CD4-positive, alpha-beta T cell treated with Interferon gamma for 1 hour (primary cell): Measurements from ENCODE around the gene PAFAH1B1.
A peak's percentile ranks its signal among the peaks of the same experiment; 100 is the strongest.
"Not testable (repeated sequence)": the region's sequence is repeated elsewhere in the genome, so short reads cannot be mapped to it uniquely, and the experiment has no call there.

Experiments
- DNase-seq: peaks from one replicate; pipeline ENCODE4 v3.0.0-alpha.2; 2020

Gene PAFAH1B1

GRCh38 chr17:2636169-2636930 lies 42.9 kb downstream of the PAFAH1B1 start:
- DNase-seq: no peak

DNA sequence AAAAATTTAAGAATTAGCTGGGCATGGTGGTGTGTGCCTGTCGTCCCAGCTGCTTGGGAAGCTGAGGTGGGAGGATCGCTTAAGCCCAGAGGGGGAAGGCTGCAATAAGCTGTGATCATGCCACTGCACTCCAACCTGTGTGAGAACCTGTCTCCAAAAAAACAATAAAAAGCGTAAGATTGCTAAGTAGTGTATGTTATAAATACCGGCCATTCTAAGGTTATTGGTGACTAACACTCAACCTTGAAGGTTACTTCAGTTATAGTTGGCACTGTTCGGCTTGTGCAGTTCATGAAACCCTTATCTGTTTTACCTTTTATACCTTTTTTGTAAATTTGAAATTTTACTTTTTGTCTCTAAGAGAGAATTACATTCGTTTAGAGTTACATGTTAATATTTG lies 44.0 kb downstream of the PAFAH1B1 start:
- no peak for DNase-seq

GRCh38 chr17:2644971-2645370 lies 51.5 kb downstream of the PAFAH1B1 start:
- DNase-seq: no peak

GRCh38 chr17:2647957-2648356 lies 54.5 kb downstream of the PAFAH1B1 start:
- DNase-seq: no peak

GRCh38 chr17:2649191-2649590 lies 55.7 kb downstream of the PAFAH1B1 start:
- no peak for DNase-seq

- not testable (repeated sequence) for DNase-seq
Observed at GRCh38 chr17:2652911-2653310, 59.5 kb downstream of the PAFAH1B1 start.

GRCh38 chr17:2655546-2655945 lies 62.1 kb downstream of the PAFAH1B1 start:
- peak; percentile 5 for DNase-seq

DNA sequence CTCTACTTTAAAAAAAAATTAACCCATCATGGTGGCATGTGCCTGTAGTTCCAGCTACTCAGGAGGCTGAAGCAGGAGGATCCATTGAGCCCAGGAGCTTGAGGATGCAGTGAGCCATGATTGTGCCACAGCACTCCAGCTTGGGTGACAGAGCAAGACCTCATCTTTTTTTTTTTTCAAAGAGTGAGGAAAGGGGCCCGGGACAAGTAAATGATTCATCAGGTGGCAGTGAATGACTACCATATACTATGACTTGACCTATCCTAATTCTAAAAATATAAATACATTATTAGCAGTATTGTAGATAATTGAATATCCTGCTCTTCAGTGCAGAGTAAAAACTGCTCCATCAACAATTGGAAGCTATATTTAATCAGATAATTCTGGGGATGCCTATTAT lies 62.8 kb downstream of the PAFAH1B1 start:
- no peak for DNase-seq

DNA sequence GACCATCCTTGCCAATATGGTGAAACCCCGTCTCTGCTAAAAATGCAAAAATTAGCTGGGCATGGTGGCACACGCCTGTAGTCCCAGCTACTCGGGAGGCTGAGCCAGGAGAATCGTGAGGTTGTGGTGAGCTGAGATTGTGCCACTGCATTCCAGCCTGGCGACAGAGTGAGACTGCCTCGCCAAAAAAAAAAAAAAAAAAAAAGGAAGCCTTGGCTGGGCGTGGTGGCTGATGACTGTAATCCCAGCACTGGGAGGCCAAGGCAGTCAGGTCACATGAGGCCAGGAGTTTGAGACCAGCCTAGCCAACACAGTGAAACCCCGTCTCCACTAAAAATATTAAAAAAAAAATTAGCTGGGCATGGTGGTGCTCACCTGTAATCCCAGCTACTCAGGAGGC lies 65.9 kb downstream of the PAFAH1B1 start:
- peak; percentile 5 for DNase-seq

GRCh38 chr17:2660410-2660809 lies 67.0 kb downstream of the PAFAH1B1 start:
- not testable (repeated sequence) for DNase-seq

- no peak for DNase-seq
Observed at GRCh38 chr17:2672026-2672425, 78.6 kb downstream of the PAFAH1B1 start.

DNA sequence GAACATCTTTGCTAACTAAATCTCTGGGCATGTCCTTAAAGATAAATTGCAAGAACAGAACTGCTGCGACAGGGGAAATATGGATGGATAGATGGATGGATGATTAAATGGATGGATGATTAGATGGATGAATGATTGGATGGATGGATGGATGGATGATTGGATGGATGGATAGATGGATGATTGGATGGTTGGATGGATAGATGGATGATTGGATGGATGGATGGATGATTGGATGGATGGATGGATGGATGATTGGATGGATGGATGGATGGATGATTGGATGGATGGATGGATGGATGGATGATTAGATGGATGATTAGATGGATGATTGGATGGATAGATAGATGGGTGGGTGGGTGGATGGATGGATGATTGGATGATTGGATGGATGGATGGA lies 85.8 kb downstream of the PAFAH1B1 start:
- not testable (repeated sequence) for DNase-seq

GRCh38 chr17:2680961-2681360 lies 87.5 kb downstream of the PAFAH1B1 start:
- no peak for DNase-seq

DNA sequence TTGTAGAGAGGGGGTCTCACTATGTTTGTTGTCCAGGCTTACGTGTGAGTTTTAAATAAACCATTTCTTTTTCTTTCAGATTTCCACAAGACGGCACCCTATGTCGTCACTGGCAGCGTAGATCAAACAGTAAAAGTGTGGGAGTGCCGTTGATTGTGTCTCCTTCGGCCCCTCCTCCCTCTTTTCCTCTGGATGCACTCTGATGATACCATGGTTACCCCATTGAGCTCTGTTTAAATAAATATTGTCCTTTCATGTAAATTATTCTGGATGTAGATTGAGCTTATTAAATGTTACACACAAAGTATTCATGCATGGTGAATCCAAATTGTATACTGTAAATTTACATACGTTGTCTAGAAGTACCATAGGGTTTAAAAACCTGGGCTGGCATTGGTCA lies 88.2 kb downstream of the PAFAH1B1 start:
- no peak for DNase-seq

DNA sequence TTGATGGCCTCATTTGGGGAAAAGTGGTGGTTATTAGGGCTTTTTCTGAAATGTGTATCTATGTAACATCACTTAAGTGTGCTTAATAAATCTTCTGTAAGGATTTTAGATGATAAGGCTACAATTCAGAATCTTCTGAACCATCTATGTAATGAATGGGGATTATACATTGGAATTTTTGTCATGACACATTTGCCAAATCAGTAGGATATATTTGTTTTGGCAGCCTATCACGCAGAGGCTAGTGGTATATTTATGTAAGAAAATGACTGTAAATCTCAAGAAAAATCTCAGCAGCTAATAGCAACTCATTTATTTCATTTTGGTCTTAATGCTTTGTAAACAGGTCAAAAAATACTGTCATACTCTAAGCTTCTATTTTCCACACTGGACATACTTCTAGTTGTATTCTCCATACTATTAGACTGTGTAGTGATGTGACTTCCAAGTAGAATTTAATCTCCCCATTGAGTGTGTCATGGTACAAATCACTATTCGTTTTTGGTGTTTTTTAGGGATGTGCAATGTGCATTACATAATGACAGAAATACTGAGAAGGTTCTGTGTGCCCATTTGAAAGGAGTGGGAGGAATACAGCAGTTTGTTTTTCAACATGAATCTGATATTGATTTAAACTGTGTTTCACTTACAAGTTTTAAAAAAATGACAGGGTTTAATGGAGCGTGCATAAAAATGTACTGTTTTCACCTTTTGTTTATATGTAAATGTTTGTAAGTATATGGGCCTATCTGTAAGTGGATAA lies 88.9 kb downstream of the PAFAH1B1 start:
- DNase-seq: no peak

GRCh38 chr17:2683912-2684311 lies 90.5 kb downstream of the PAFAH1B1 start:
- no peak for DNase-seq

DNA sequence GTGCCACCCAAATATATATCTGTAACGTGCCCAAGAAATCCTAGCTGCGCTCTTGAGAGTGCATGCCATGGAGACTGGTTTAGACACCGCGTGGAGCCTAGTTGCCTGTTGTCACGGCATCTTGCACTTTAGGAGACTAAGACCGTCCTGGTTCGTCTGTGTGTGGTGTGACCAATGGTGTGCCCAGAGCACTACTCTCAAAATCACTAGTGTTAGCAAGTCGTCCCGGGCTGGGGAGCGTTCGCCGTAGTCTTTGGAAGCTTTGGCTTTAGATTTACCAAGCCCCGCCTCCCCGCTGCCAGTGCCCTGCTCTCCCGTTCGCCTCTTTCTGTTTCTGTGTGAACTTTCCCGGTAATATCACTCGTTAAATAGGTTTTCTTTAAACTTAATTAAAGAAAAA lies 91.1 kb downstream of the PAFAH1B1 start:
- no peak for DNase-seq

DNA sequence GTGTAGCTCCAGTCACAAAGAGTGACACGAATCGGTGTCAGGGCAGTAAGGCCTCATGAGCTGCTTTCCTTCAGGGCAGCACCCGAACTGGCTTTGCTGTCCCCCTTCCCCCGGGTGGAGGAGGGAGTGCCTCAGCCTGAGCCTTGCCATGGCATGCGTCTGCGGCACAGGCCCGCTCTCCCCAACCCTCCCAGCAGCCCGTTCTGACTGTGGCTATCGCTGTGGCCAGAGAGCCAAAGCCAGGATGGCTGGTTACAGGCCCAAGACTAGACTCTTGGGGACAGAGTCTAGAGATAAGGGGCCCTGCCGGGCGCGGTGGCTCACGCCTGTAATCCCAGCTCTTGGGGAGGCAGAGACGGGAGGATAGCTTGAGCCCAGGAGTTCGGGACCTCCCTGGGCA lies 92.2 kb downstream of the PAFAH1B1 start:
- no peak for DNase-seq

DNA sequence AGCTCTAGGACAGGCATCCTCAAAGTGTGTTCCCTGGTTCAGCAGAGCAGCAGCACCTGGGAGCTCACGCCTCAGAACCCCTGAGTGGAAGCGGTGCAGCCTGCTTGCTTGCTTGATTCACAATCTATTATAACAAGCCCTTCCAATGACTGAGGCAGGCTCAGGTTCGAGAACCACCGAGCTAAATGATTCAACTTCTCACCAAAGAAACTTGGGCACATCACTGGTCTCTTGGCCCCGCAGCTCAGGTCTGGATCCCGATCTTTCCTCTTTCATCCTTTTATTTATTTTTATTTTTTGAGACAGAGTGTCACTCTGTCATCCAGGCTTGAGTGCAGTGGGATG lies 93.6 kb downstream of the PAFAH1B1 start:
- no peak for DNase-seq

- no peak for DNase-seq
Observed at GRCh38 chr17:2688351-2689342, 95.2 kb downstream of the PAFAH1B1 start.

- peak; percentile 43 for DNase-seq
Observed at GRCh38 chr17:2689411-2690164, 96.1 kb downstream of the PAFAH1B1 start.
